Kidney (tissue), 14 donors: Measurements from ENCODE around the gene RNPS1. TPM values are rescaled to one million over a fixed set of nuclear protein-coding genes. Genes with fewer than 3 reads are reported as not detected.
A peak's percentile ranks its signal among the peaks of the same experiment; 100 is the strongest.

ENCODE experiments used
- DNase-seq, 5 donors: peaks; one replicate each; pipeline ENCODE4 v3.0.0-alpha.2; 2013 to 2020
- FAIRE-seq: peaks from 2 replicates; lab custom pipeline; 2012; peaks lifted over from hg19 to GRCh38; lab: Jason Lieb, UNC
- H3K27ac ChIP-seq, 2 donors: one replicate each; pipeline ENCODE4 v1.7.0; 2013; ENCODE audit warnings: low read depth in 2 of 2, low read length in 2 of 2, inconsistent platforms in 1 of 2
- H3K27me3 ChIP-seq: one replicate; pipeline ENCODE4 v1.7.1; 2013; ENCODE audit warnings: low read length, inconsistent platforms; ENCODE audit not compliant: control insufficient read depth, insufficient read depth
- H3K36me3 ChIP-seq, 3 donors: one replicate each; pipeline versions ENCODE4 v1.7.0 to v1.7.1; 2013; ENCODE audit warnings: low read length in 3 of 3, control low read depth in 1 of 3, inconsistent platforms in 1 of 3; ENCODE audit not compliant: insufficient read depth in 3 of 3, control insufficient read depth in 2 of 3
- H3K4me1 ChIP-seq, 3 donors: one replicate each; pipeline versions ENCODE4 v1.7.0 to v1.7.1; 2013; ENCODE audit warnings: low read length in 3 of 3, inconsistent platforms in 1 of 3, low read depth in 1 of 3; ENCODE audit not compliant: control insufficient read depth in 2 of 3, insufficient read depth in 2 of 3
- H3K4me3 ChIP-seq, 3 donors: one replicate each; pipeline versions ENCODE4 v1.7.0 to v1.8.1; 2013; ENCODE audit warnings: low read length in 3 of 3, control low read depth in 1 of 3, inconsistent platforms in 1 of 3
- H3K9ac ChIP-seq, 3 donors: one replicate each; pipeline versions ENCODE4 v1.7.0 to v1.7.1; 2013; ENCODE audit warnings: low read length in 3 of 3, control low read depth in 1 of 3, inconsistent platforms in 1 of 3
- H3K9me3 ChIP-seq, 3 donors: one replicate each; pipeline versions ENCODE4 v1.7.0 to v1.7.1; 2013; ENCODE audit warnings: low read length in 3 of 3, control low read depth in 1 of 3, inconsistent platforms in 1 of 3; ENCODE audit not compliant: control insufficient read depth in 2 of 3, insufficient read depth in 1 of 3
- CTCF ChIP-seq: IDR thresholded peaks from 3 replicates; pipeline ENCODE4 v1.5.1; 2012; ENCODE audit warnings: mild to moderate bottlenecking, moderate library complexity, borderline replicate concordance; ENCODE audit not compliant: insufficient read depth; ENCODE audit errors: extremely low read depth
- intact Hi-C: fragments of 100-400 bp; cut with DNase I; formaldehyde crosslinking; loops from one replicate; pipeline ENCODE4 v1.11.1; 2022
- polyA plus RNA-seq: library from polyadenylated mRNA; stranded (reverse); fragments of 350-450 nt; fragmentation: Illumina TruSeq; extraction: RNeasy Lipid Tissue Mini Kit (QIAGEN cat#74804); gene quantifications from one replicate; pipeline ENCODE4 v1.2.3, GENCODE V29; 2014; ENCODE audit warnings: low read depth, low replicate concordance; ENCODE audit not compliant: insufficient read depth
- total RNA-seq: library from RNA; stranded (reverse); fragmentation: NEBNext Ultra II Directional; extraction: Animal tissue kit (Norgen Biotek cat#: 25700); gene quantifications from one replicate; pipeline ENCODE4 v1.2.1, GENCODE V29; 2021
- donor health status: control.
- donor health status: control.
- donor health status: control.
- donor health status: control.
- donor health status: control.
- donor health status: DM: yes; HTN: yes; CAD: no.
- donor health status: Normal renal cell carcinoma (clear cell type).

RNPS1 gene
- total and polyA plus RNA-seq, 2 donors from 2014 or later, result 102 to 134 TPM

GRCh38 chr16:2229632-2230250 is 38.2 kb downstream of the RNPS1 start:
- TF ChIP-seq CTCF, result no peak
- intact Hi-C loops, result no loop called here
- H3K4me1 ChIP-seq, result peaks cover 0 to 4% (median 3%) of the 10 kb centered on the region in 3 donors

GRCh38 chr16:2229091-2229490 is 38.8 kb downstream of the RNPS1 start:
- FAIRE-seq, result no peak
- Histone ChIP-seq H3K27me3 (no peaks in the 10 kb centered on the region), H3K27ac (no peak overlapping the region), H3K9me3 (no peaks in the 10 kb centered on the region), H3K4me1 (peaks cover 0 to 6% (median 3%) of the 10 kb centered on the region in 3 donors), H3K9ac (no peak overlapping the region), H3K36me3 (peaks cover 0 to 28% (median 10%) of the 10 kb centered on the region in 3 donors), H3K4me3 (no peak overlapping the region)
- no peak for TF ChIP-seq CTCF
- no peak for DNase-seq
- intact Hi-C loops, result no loop called here

More at GRCh38 chr16:2229632-2230250, 38.2 kb downstream of the RNPS1 start:
- Histone ChIP-seq H3K9me3 (no peaks in the 10 kb centered on the region), H3K27me3 (no peaks in the 10 kb centered on the region), H3K27ac (no peak overlapping the region), H3K36me3 (peaks cover 0 to 32% (median 10%) of the 10 kb centered on the region in 3 donors), H3K4me3 (no peak overlapping the region), H3K9ac (no peak overlapping the region)
- FAIRE-seq, result no peak
- no peak for DNase-seq

- peak in 1 of 5 donors; percentile 64 for DNase-seq
Measured at GRCh38 chr16:2228161-2228824, 39.6 kb downstream of the RNPS1 start.

More at GRCh38 chr16:2228161-2228824, 39.6 kb downstream of the RNPS1 start:
- no peak for FAIRE-seq
- Histone ChIP-seq H3K36me3 (peaks cover 0 to 26% (median 10%) of the 10 kb centered on the region in 3 donors), H3K27ac (no peak overlapping the region), H3K4me3 (no peak overlapping the region), H3K27me3 (no peaks in the 10 kb centered on the region), H3K4me1 (peaks cover 0 to 6% (median 3%) of the 10 kb centered on the region in 3 donors), H3K9ac (no peak overlapping the region), H3K9me3 (no peaks in the 10 kb centered on the region)
- intact Hi-C loops, result no loop called here
- TF ChIP-seq CTCF, result no peak
